Body of pancreas (tissue), 4 donors: ENCODE measurements around the gene ERBB2. TPM values are rescaled to one million over a fixed set of nuclear protein-coding genes. Genes with fewer than 3 reads are reported as not detected.
"Not testable (repeated sequence)": the region's sequence is repeated elsewhere in the genome, so short reads cannot be mapped to it uniquely, and the experiment has no call there.

Experiments
- ATAC-seq: fragments of 150-250 bp; one replicate; pipeline ENCODE4 v1.9.1; 2016
- DNase-seq, 4 donors: peaks; one replicate each; pipeline ENCODE4 v3.0.0-alpha.2; 2019
- H3K27ac ChIP-seq, 4 donors: fragments of 200-600 bp; sonication (generic); 1 replicate in 3 of 4; 2 replicates in 1 of 4; pipeline versions ENCODE4 v1.5.1 to v1.6.1; 2016 to 2019; ENCODE audit warnings: mild to moderate bottlenecking in 1 of 4, mixed read lengths in 1 of 4, moderate library complexity in 1 of 4
- H3K27me3 ChIP-seq, 2 donors: fragments of 200-600 bp; sonication (generic); one replicate each; pipeline ENCODE4 v1.6.0; 2016; ENCODE audit warnings: mild to moderate bottlenecking in 1 of 2
- H3K36me3 ChIP-seq, 2 donors: fragments of 200-600 bp; sonication (generic); replicated peaks in 1 of 2; 2 replicates each; pipeline ENCODE4 v1.5.1; 2016; ENCODE audit warnings: low read depth in 2 of 2; ENCODE audit not compliant: insufficient read depth in 1 of 2
- H3K4me1 ChIP-seq: fragments of 200-600 bp; sonication (generic); one replicate; pipeline ENCODE4 v1.6.0; 2016
- H3K4me3 ChIP-seq, 2 donors: fragments of 200-600 bp; sonication (generic); 1 replicate in 1 of 2; 2 replicates in 1 of 2; pipeline ENCODE4 v1.5.1; 2016 to 2019
- H3K9me3 ChIP-seq, 3 donors: fragments of 200-600 bp; sonication (generic); 1 replicate in 2 of 3; 2 replicates in 1 of 3; pipeline ENCODE4 v1.5.1; 2016
- POLR2A ChIP-seq, 3 donors: fragments of 450-650 bp; IDR thresholded peaks; one replicate each; pipeline ENCODE4 v1.6.1; 2016; ENCODE audit warnings: antibody characterized with exemption in 3 of 3, mild to moderate bottlenecking in 2 of 3
- WGBS, 2 donors: methylation state at CpG; one replicate each; pipeline ENCODE4 v1.1.5; 2017; 5-methylcytosine and 5-hydroxymethylcytosine counted together
- intact Hi-C: fragments of 100-400 bp; cut with DNase I; formaldehyde crosslinking; loops from one replicate; pipeline ENCODE4 v1.15.1; 2023
- total RNA-seq, 2 donors: library from RNA; depleted of rRNA; stranded (reverse); fragments of >200 nt; gene quantifications; one replicate each; pipeline ENCODE4 v1.1.0, GENCODE V29; 2016
- TF ChIP-seq, protein P1 (sequence below), 7 experiments: fragments of 450-650 bp in 4 of 7; fragments of 200-600 bp in 3 of 7; sonication (generic) in 3 of 7; IDR thresholded peaks; one replicate each; pipeline ENCODE4 v1.5.1; 2016 to 2019; ENCODE audit warnings: antibody characterized with exemption in 7 of 7

Gene ERBB2
- total RNA-seq, 2 donors from 2014 or later, result 52.4 to 65.3 TPM

GRCh38 chr17:39719563-39720355, 19.9 kb downstream of the ERBB2 start:
- DNase-seq (no peak), ATAC-seq (no peak)
- Histone ChIP-seq H3K9me3 (no peaks in the 10 kb centered on the region), H3K36me3 (peaks cover 0 to 5% of the 10 kb centered on the region in 2 donors), H3K27me3 (no peaks in the 10 kb centered on the region), H3K27ac (no peak overlapping the region), H3K4me3 (no peak overlapping the region), H3K4me1 (peaks cover 15% of the 10 kb centered on the region)
- TF ChIP-seq, protein P1, sequence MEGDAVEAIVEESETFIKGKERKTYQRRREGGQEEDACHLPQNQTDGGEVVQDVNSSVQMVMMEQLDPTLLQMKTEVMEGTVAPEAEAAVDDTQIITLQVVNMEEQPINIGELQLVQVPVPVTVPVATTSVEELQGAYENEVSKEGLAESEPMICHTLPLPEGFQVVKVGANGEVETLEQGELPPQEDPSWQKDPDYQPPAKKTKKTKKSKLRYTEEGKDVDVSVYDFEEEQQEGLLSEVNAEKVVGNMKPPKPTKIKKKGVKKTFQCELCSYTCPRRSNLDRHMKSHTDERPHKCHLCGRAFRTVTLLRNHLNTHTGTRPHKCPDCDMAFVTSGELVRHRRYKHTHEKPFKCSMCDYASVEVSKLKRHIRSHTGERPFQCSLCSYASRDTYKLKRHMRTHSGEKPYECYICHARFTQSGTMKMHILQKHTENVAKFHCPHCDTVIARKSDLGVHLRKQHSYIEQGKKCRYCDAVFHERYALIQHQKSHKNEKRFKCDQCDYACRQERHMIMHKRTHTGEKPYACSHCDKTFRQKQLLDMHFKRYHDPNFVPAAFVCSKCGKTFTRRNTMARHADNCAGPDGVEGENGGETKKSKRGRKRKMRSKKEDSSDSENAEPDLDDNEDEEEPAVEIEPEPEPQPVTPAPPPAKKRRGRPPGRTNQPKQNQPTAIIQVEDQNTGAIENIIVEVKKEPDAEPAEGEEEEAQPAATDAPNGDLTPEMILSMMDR (IDR thresholded peaks at IDR 0.05), result no peak
- TF ChIP-seq POLR2A (IDR thresholded peaks at IDR 0.05), result no peak
- intact Hi-C loops, result no loop called here
- WGBS, 2 donors, result 84 to 90% methylated on average over 6 to 7 of the region's 7 CpGs

DNA sequence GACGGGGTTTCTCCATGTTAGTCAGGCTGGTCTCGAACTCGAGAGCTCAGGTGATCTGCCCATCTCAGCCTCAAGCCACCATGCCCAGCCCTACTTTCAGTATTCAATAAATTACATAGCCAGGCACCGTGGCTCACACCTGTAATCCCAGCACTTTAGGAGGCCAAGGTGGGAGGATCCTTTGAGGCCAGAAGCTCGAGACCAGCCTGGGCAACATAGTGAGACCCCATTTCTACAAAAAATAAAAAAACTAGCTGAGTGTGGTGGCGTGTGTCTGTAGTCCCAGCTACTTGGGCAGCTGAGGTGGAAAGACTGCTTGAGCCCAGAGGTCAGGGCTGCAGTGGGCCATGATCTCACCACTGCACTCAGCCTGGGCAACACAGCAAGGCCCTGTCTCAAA, 22.2 kb downstream of the ERBB2 start:
- 91 to 96% methylated on average over 6 of the region's 6 CpGs for WGBS, 2 donors
- Histone ChIP-seq H3K4me3 (no peak overlapping the region), H3K36me3 (peaks cover 0 to 5% of the 10 kb centered on the region in 2 donors), H3K27ac (no peak overlapping the region), H3K4me1 (peaks cover 2% of the 10 kb centered on the region), H3K9me3 (no peaks in the 10 kb centered on the region), H3K27me3 (no peaks in the 10 kb centered on the region)
- intact Hi-C loops, result no loop called here
- ATAC-seq, result no peak
- TF ChIP-seq POLR2A (IDR thresholded peaks at IDR 0.05), result no peak
- TF ChIP-seq, protein P1 (IDR thresholded peaks at IDR 0.05), result no peak
- DNase-seq, result no peak

DNA sequence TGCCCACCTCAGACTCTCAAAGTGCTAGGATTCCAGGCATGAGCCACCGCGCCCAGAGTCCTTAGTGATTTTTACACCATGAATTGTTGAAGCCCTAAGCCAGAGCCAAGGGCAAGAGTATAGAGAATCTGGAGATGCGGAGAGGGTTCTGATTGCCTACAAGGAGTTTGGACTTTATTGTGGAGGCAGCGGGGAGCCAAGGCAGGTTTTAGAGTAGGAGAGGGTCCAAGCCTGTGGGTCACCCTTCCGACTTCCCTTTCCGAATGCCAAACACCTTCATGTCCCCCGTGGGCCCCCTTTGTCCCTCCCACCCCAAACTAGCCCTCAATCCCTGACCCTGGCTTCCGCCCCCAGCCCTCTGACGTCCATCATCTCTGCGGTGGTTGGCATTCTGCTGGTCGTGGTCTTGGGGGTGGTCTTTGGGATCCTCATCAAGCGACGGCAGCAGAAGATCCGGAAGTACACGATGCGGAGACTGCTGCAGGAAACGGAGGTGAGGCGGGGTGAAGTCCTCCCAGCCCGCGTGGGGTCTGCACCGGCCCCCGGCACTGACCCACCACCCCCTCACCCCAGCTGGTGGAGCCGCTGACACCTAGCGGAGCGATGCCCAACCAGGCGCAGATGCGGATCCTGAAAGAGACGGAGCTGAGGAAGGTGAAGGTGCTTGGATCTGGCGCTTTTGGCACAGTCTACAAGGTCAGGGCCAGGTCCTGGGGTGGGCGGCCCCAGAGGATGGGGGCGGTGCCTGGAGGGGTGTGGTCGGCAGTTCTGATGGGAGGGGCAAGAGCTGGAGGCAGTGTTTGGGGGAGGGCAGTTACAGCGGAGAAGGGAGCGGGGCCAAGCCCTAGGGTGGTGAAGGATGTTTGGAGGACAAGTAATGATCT, 23.3 kb downstream of the ERBB2 start:
- ATAC-seq, result no peak
- no peak overlapping the region for H3K4me3 ChIP-seq
- TF ChIP-seq POLR2A (IDR thresholded peaks at IDR 0.05), result no peak
- TF ChIP-seq, protein P1 (IDR thresholded peaks at IDR 0.05), result no peak
- no peak overlapping the region for H3K27ac ChIP-seq
- no peaks in the 10 kb centered on the region for H3K4me1 ChIP-seq
- no peaks in the 10 kb centered on the region for H3K27me3 ChIP-seq
- peaks cover 0 to 5% of the 10 kb centered on the region in 2 donors for H3K36me3 ChIP-seq
- intact Hi-C loops, result no loop called here
- H3K9me3 ChIP-seq, result no peaks in the 10 kb centered on the region
- peak in 1 of 4 donors; percentile 35 for DNase-seq
- WGBS, 2 donors, result 79 to 84% methylated on average over 31 to 34 of the region's 34 CpGs

DNA sequence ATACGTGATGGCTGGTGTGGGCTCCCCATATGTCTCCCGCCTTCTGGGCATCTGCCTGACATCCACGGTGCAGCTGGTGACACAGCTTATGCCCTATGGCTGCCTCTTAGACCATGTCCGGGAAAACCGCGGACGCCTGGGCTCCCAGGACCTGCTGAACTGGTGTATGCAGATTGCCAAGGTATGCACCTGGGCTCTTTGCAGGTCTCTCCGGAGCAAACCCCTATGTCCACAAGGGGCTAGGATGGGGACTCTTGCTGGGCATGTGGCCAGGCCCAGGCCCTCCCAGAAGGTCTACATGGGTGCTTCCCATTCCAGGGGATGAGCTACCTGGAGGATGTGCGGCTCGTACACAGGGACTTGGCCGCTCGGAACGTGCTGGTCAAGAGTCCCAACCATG, 24.9 kb downstream of the ERBB2 start:
- intact Hi-C loops, result no loop called here
- ATAC-seq, result no peak
- H3K9me3 ChIP-seq, result no peaks in the 10 kb centered on the region
- H3K36me3 ChIP-seq, result peaks cover 0 to 5% of the 10 kb centered on the region in 2 donors
- H3K4me3 ChIP-seq, result no peak overlapping the region
- no peak for DNase-seq
- peaks cover 9% of the 10 kb centered on the region for H3K4me1 ChIP-seq
- TF ChIP-seq, protein P1 (IDR thresholded peaks at IDR 0.05), result no peak
- TF ChIP-seq POLR2A (IDR thresholded peaks at IDR 0.05), result no peak
- no peak overlapping the region for H3K27ac ChIP-seq
- no peaks in the 10 kb centered on the region for H3K27me3 ChIP-seq
- WGBS, 2 donors, result 80 to 93% methylated on average over 1 to 13 of the region's 13 CpGs

DNA sequence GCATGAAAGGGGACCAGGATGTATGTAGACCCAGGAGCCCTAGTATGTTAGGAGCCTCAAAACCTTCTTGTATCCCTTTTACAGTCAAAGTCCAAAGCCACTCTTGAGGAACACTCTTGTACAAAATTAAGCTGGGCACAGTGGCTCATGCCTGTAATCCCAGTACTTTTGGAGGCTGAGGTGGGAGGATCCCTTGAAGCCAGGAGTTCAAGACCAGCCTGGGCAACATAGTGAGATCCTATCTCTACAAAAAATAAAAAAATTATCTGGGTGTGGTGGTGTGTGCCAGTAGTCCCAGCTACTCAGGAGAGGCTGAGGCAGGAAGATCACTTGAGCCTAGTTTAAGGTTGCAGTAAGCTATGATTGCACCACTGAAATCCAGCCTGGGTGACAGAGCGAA, 26.1 kb downstream of the ERBB2 start:
- H3K36me3 ChIP-seq, intact Hi-C loops, H3K27ac ChIP-seq, ATAC-seq, H3K9me3 ChIP-seq, H3K4me3 ChIP-seq, DNase-seq, H3K27me3 ChIP-seq: not testable (repeated sequence)
- 91 to 95% methylated on average over 1 of the region's 1 CpG for WGBS, 2 donors
- H3K4me1 ChIP-seq, result peaks cover 13% of the 10 kb centered on the region
